ENCODE data around the gene KLF6.

- no peak for TF ChIP-seq CTCF (IDR thresholded peaks at IDR 0.05)
- TF ChIP-seq POLR2A (IDR thresholded peaks at IDR 0.05), result no peak
Observed at GRCh38 chr10:3774814-3775695, 10.0 kb downstream of the KLF6 start.

Data from right lobe of liver (tissue), 4 donors.